ENCODE results near the gene ACTG1.

GRCh38 chr17:81511554-81511803 is 1.1 kb downstream of the ACTG1 start:
- TF ChIP-seq IFI16 (CRISPR knock-in tag; IDR thresholded peaks at IDR 0.05) (no peak), CTCF (IDR thresholded peaks at IDR 0.05 in 2 of 3, conservative IDR thresholded peaks at IDR 0.05 in 1 of 3; ENCODE audit: insufficient read depth in 2 of 3, low read depth in 1 of 3, low read length in 3 of 3) (no peak), POLR2AphosphoS5 (IDR thresholded peaks at IDR 0.05; ENCODE audit: control insufficient read depth, insufficient read depth, low read depth, low read length) (no peak; the same call in 1 of the 2 replicates), ZNF778 (CRISPR knock-in tag; IDR thresholded peaks at IDR 0.05) (no peak), GTF2F1 (IDR thresholded peaks at IDR 0.05; ENCODE audit: low read depth, low read length) (no peak), BMI1 (IDR thresholded peaks at IDR 0.05; ENCODE audit: low read length) (no peak), TCF7 (IDR thresholded peaks at IDR 0.05; ENCODE audit: borderline replicate concordance) (no peak), CBFA2T3 (IDR thresholded peaks at IDR 0.05) (no peak), EP300 (IDR thresholded peaks at IDR 0.05; ENCODE audit: low read length) (no peak), JUND (IDR thresholded peaks at IDR 0.05; ENCODE audit: borderline replicate concordance, low read depth, low read length) (no peak), JUND (tag; IDR thresholded peaks at IDR 0.05; ENCODE audit: borderline replicate concordance, low read depth, low read length) (no peak)

All from K562 (cell line).